HepG2 (cell line): ENCODE data around the gene MYADML2. TPM values are rescaled to one million over a fixed set of nuclear protein-coding genes. Genes with fewer than 3 reads are reported as not detected.

Experiments used
- BRCA1 ChIP-seq: sonication (generic); formaldehyde crosslinking; IDR thresholded peaks from 2 replicates; pipeline ENCODE4 v1.4.0; 2020; ENCODE audit warnings: missing genetic modification reagents
- CHD4 ChIP-seq: fragments of 200-600 bp; sonication (generic); IDR thresholded peaks from 2 replicates; pipeline ENCODE4 v1.7.0; 2017; ENCODE audit warnings: mild to moderate bottlenecking, low read length, borderline replicate concordance
- ELF1 ChIP-seq: sonication (generic); formaldehyde crosslinking; IDR thresholded peaks from 2 replicates; pipeline ENCODE4 v1.4.0; 2020; ENCODE audit warnings: missing genetic modification reagents
- GATAD1 ChIP-seq: IDR thresholded peaks from 2 replicates; pipeline ENCODE4 v1.6.1; 2016; ENCODE audit warnings: missing genetic modification reagents, missing compliant biosample characterization
- HOXA7 ChIP-seq: sonication (generic); formaldehyde crosslinking; IDR thresholded peaks from 2 replicates; pipeline ENCODE4 v1.8.1; 2022; ENCODE audit warnings: mild to moderate bottlenecking, missing genetic modification reagents, moderate library complexity
- MAFG ChIP-seq: sonication (generic); formaldehyde crosslinking; IDR thresholded peaks from 2 replicates; pipeline ENCODE4 v1.5.1; 2020; ENCODE audit warnings: mild to moderate bottlenecking, missing genetic modification reagents
- MXD3 ChIP-seq: IDR thresholded peaks from 2 replicates; pipeline ENCODE4 v1.6.1; 2016; ENCODE audit warnings: mild to moderate bottlenecking, missing biosample characterization, missing genetic modification reagents
- MYC ChIP-seq: sonication (generic); formaldehyde crosslinking; IDR thresholded peaks from 2 replicates; pipeline ENCODE4 v1.9.0; 2021; ENCODE audit warnings: missing genetic modification reagents, borderline replicate concordance
- PATZ1 ChIP-seq: sonication (generic); formaldehyde crosslinking; IDR thresholded peaks from 2 replicates; pipeline ENCODE4 v1.4.0; 2020; ENCODE audit warnings: missing genetic modification reagents
- PBX3 ChIP-seq: sonication (generic); formaldehyde crosslinking; IDR thresholded peaks from 2 replicates; pipeline ENCODE4 v1.8.1; 2023; ENCODE audit warnings: missing genetic modification reagents, inconsistent platforms, borderline replicate concordance
- RFX3 ChIP-seq: IDR thresholded peaks from 2 replicates; pipeline ENCODE4 v1.6.1; 2016; ENCODE audit warnings: missing biosample characterization, missing genetic modification reagents
- SMARCE1 ChIP-seq: fragments of 450-650 bp; IDR thresholded peaks from 2 replicates; pipeline ENCODE4 v1.6.1; 2017; ENCODE audit warnings: borderline replicate concordance
- TOE1 ChIP-seq: sonication (generic); formaldehyde crosslinking; IDR thresholded peaks from 2 replicates; pipeline ENCODE4 v1.4.0; 2020; ENCODE audit warnings: mild to moderate bottlenecking, missing genetic modification reagents
- YEATS2 ChIP-seq: sonication (generic); formaldehyde crosslinking; IDR thresholded peaks from 2 replicates; pipeline ENCODE4 v1.4.0; 2020; ENCODE audit warnings: missing genetic modification reagents, borderline replicate concordance
- ZFY ChIP-seq: sonication (generic); formaldehyde crosslinking; IDR thresholded peaks from 2 replicates; pipeline ENCODE4 v1.4.0; 2020; ENCODE audit warnings: missing genetic modification reagents
- ZKSCAN1 ChIP-seq: fragments of 150-350 bp; IDR thresholded peaks from 2 replicates; pipeline ENCODE4 v1.6.1; 2014; ENCODE audit warnings: low read length
- ZZZ3 ChIP-seq: sonication (generic); formaldehyde crosslinking; IDR thresholded peaks from 2 replicates; pipeline ENCODE4 v1.4.0; 2020; ENCODE audit warnings: missing genetic modification reagents, mild to moderate bottlenecking, borderline replicate concordance
- polyA plus RNA-seq, 8 experiments: library from polyadenylated mRNA; depleted of rRNA in 3 of 8; stranded (reverse) in 7 of 8; unstranded in 1 of 8; fragments of >200 nt; fragmentation: Illumina TruSeq in 4 of 8; extraction: Trizol in 4 of 8; gene quantifications; 2 replicates each; pipeline versions ENCODE4 v1.2.1 to v1.2.3, GENCODE V29; 2011 to 2016; ENCODE audit warnings: low read depth in 4 of 8, missing spikeins in 1 of 8, mixed read lengths in 1 of 8; ENCODE audit not compliant: insufficient read depth in 1 of 8
- total RNA-seq, 5 experiments: library from RNA; depleted of rRNA; stranded (reverse); fragments of >200 nt; fragmentation: Illumina TruSeq; extraction: Trizol; gene quantifications; 2 replicates each; pipeline ENCODE4 v1.2.3, GENCODE V29; 2016; ENCODE audit warnings: low read depth in 1 of 5
- TF ChIP-seq, protein P1 (sequence below): sonication (generic); formaldehyde crosslinking; IDR thresholded peaks from 2 replicates; pipeline ENCODE4 v1.4.0; 2020; ENCODE audit warnings: mild to moderate bottlenecking, missing genetic modification reagents
- TF ChIP-seq, protein P2 (sequence below): IDR thresholded peaks from 2 replicates; pipeline ENCODE4 v1.6.1; 2012; ENCODE audit warnings: low read length, improper control_type of control experiment

Gene MYADML2
- total and polyA plus RNA-seq, 2 of the 13 experiments (the other 11 are each of a cell fraction or from before 2014, with no cell fraction given): not detected

GRCh38 chr17:81961521-81962498 lies 14.8 kb upstream of the MYADML2 start (continued):
- TF ChIP-seq PBX3: no peak
- TF ChIP-seq, protein P1, sequence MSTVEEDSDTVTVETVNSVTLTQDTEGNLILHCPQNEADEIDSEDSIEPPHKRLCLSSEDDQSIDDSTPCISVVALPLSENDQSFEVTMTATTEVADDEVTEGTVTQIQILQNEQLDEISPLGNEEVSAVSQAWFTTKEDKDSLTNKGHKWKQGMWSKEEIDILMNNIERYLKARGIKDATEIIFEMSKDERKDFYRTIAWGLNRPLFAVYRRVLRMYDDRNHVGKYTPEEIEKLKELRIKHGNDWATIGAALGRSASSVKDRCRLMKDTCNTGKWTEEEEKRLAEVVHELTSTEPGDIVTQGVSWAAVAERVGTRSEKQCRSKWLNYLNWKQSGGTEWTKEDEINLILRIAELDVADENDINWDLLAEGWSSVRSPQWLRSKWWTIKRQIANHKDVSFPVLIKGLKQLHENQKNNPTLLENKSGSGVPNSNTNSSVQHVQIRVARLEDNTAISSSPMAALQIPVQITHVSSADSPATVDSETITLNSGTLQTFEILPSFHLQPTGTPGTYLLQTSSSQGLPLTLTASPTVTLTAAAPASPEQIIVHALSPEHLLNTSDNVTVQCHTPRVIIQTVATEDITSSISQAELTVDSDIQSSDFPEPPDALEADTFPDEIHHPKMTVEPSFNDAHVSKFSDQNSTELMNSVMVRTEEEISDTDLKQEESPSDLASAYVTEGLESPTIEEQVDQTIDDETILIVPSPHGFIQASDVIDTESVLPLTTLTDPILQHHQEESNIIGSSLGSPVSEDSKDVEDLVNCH (CRISPR knock-in tag): no peak
- TF ChIP-seq HOXA7 (CRISPR knock-in tag): no peak
- no peak for TF ChIP-seq ZZZ3 (CRISPR knock-in tag)
- TF ChIP-seq MYC (CRISPR knock-in tag): no peak; the same call in 1 of the 2 replicates
- TF ChIP-seq YEATS2 (CRISPR knock-in tag): no peak
- no peak for TF ChIP-seq CHD4
- no peak for TF ChIP-seq SMARCE1
- TF ChIP-seq RFX3 (CRISPR knock-in tag): no peak
- TF ChIP-seq GATAD1 (CRISPR knock-in tag): peak; percentile 33; the same call in 1 of the 2 replicates
- TF ChIP-seq TOE1 (CRISPR knock-in tag): no peak; the same call in 1 of the 2 replicates
- TF ChIP-seq MAFG (CRISPR knock-in tag): no peak
- TF ChIP-seq, protein P2, sequence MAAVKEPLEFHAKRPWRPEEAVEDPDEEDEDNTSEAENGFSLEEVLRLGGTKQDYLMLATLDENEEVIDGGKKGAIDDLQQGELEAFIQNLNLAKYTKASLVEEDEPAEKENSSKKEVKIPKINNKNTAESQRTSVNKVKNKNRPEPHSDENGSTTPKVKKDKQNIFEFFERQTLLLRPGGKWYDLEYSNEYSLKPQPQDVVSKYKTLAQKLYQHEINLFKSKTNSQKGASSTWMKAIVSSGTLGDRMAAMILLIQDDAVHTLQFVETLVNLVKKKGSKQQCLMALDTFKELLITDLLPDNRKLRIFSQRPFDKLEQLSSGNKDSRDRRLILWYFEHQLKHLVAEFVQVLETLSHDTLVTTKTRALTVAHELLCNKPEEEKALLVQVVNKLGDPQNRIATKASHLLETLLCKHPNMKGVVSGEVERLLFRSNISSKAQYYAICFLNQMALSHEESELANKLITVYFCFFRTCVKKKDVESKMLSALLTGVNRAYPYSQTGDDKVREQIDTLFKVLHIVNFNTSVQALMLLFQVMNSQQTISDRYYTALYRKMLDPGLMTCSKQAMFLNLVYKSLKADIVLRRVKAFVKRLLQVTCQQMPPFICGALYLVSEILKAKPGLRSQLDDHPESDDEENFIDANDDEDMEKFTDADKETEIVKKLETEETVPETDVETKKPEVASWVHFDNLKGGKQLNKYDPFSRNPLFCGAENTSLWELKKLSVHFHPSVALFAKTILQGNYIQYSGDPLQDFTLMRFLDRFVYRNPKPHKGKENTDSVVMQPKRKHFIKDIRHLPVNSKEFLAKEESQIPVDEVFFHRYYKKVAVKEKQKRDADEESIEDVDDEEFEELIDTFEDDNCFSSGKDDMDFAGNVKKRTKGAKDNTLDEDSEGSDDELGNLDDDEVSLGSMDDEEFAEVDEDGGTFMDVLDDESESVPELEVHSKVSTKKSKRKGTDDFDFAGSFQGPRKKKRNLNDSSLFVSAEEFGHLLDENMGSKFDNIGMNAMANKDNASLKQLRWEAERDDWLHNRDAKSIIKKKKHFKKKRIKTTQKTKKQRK: no peak
- no peak for TF ChIP-seq ELF1
- no peak for TF ChIP-seq MXD3 (CRISPR knock-in tag)
- peak; percentile 27; the same call in 1 of the 2 replicates for TF ChIP-seq PATZ1 (CRISPR knock-in tag)
- no peak for TF ChIP-seq BRCA1 (CRISPR knock-in tag)
- TF ChIP-seq ZKSCAN1: no peak
- peak; percentile 79 for TF ChIP-seq ZFY (CRISPR knock-in tag)
